RKO (cell line): Measurements from ENCODE around the gene USP48.
"Not testable (repeated sequence)": the region's sequence is repeated elsewhere in the genome, so short reads cannot be mapped to it uniquely, and the experiment has no call there.

Experiments used
- DNase-seq: peaks from one replicate; pipeline ENCODE4 v3.0.0-alpha.2; 2016; ENCODE audit warnings: low spot score

Gene USP48

DNA sequence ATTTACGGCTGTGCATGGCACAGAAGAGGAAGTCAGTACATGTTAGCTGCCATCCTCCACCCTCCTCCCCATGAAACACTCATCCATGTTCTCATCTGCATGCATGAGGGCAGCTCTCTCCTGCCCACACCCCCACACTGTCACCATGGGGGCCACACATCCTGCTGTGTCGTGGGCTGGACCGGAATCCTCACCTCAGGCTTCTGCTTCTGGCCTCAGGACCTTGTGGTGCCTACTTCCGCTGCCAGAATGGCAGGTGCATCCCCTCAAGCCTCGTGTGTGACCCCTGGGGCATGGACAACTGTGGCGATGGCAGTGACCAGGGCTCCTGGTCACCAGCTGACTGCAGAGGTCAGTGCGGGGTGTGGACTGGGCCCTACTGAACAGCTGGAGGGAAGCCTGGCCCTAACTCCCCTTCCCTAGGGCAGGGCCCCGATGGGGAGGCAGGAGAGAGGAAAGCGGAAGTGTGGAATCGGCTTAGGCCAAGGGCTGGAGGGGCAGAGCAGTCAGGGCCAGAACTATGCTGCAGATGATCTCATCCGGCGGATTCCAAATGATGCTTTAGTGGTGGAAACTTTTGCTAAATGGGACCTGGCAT is 32.9 kb upstream of the USP48 start:
- no peak for DNase-seq

DNA sequence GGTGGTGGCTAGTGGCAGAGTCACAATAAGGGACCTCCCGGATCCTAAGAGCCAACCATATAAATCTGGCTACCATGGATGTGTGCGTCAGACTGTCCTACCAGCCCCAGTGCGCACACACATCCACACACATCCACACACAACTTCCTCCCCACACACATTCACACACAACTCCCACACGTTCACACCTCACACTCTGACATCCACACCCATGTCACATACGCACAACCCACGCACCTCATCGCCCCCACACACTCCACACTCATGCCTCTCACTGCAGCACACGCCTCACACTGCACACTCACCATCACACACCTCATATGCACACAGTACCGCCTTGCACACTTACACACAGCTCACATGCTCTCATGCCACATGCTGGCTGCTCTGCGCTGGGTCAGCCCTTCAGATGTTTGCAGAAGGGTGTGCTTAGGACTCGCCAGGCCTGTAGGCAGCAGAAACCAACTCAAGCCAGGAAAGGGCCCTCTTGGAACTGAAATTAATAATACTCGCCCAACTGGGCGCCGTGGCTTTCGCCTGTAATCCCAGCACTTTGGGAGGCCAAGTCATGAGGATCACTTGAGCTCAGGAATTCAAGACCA is 32.1 kb upstream of the USP48 start:
- DNase-seq: no peak

DNA sequence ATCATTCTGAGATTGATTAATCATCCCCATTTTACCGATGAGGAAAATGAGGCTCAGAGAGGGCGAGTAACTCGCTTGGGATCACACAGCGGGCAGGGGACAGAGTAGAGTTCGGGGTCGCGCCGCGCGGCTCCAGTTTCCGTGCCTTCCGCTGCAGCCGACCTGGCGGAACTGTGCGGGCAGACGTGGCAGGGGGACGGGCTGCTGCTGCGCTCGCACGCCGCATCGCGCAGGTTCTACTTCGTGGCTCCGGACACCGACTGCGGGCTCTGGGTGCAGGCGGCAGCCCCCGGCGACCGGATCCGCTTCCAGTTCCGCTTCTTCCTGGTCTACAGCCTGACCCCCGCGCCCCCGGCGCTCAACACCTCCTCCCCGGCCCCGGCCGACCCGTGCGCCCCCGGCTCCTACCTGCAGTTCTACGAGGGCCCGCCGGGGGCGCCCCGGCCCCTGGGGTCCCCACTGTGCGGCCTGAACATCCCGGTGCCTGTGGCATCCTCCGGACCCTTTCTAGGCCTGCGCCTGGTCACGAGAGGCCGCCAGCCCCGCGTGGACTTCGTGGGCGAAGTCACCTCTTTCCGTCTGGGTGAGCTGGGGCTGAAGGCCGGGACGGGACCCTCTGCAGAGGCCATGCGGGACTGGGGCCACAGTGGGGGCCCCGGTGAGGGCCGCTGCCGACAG is 31.4 kb upstream of the USP48 start:
- no peak for DNase-seq

DNA sequence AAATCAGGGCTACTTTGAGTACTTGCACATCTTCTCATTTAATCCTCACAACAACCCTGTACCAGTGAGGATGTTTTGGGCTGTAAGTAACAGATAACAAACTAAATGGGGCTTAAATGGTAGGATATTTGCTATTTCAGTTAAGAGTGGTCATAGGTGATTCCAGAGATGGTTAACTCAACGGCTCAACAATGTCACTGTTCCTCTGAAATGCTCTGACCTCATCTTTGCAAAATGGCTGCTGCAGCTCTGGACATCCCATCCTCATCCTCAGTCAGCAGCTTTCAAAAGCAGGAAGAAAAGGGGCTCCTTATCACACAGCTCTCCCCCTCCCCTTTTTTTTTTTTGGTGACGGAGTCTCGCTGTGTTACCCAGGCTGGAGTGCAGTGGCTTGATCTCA is 30.6 kb upstream of the USP48 start:
- DNase-seq: no peak

DNA sequence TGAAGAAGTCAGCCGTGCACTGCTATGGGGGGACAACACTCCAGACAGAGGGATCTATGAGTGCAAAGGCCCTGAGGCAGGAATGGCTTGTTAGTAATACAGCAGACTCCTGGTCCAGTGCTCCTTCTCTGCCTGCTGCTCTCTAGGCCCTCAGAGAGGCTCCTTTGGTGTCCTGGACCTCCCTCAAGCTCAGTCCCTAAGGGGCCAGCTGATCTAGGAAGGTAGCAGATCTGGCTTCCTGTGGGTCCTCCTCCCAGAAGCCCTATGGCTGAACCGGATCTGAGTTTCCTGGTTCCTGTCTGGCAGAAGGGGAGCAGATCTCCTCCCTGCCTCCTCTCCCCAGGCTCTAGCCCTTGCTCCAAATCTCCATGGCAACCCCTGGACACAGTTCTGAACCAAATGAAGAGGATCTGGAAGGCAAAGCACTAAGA is 28.9 kb upstream of the USP48 start, which contains the start of gene LDLRAD2:
Gene LDLRAD2 (plus strand): TSS at position 391 of the 431 bp plus-strand sequence. CDS start 187 bp downstream, outside the sequence.
- no peak for DNase-seq

DNA sequence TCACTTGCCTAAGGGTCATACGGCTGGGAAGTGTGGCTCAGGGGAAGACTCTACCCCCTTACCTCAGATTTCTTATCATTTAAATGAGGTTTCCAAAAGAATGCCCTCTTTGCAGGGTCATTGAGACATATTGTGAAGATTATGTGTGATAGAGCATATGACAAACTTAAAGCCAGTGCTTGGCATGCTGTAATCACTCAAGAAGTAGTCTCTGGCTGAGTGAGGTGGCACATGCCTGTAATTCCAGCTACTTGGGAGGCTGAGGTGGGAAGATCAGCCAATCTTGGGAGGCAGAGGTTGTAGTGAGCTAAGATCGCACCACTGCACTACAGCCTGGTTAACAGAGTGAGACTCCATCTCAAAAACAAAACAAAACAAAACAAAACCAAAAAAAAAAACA is 21.6 kb upstream of the USP48 start:
- DNase-seq: no peak

DNA sequence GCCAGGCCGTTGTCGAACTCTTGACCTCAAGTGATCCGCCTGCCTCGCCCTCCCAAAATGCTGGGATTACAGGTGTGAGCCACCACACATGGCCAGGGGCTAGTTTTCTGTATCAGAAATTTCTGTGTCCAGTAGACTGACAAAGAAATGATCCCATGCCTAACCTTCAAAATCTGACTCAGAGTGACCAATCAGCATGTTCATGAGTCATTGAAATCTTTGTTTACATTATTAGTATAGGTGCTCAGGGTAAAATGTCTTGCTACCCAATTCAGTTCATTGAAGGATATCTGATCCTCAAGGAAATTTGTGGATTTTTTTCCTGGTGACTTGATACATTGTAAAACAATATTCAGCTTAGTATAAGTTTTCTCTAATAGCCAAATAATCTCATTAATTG is 18.2 kb upstream of the USP48 start:
- DNase-seq: peak; percentile 82

DNA sequence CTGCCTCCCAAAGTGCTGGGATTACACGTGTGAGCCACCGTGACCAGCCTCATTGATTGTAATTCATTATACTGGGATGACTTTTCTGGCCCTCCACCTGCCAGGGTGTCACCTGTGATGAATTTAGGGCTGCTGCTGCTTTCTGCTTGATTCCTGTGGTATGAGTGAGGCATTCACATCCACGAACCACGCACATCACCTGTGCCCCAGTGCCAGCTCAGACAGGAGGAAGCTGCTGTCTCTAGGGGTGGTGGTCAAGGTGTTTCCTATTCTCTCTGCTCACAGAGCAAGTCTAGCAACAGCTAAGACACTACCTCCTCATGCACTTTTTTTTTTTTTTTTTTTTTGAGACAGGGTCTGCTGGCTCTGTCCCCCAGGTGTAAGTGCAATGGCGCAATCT is 16.8 kb upstream of the USP48 start:
- no peak for DNase-seq

DNA sequence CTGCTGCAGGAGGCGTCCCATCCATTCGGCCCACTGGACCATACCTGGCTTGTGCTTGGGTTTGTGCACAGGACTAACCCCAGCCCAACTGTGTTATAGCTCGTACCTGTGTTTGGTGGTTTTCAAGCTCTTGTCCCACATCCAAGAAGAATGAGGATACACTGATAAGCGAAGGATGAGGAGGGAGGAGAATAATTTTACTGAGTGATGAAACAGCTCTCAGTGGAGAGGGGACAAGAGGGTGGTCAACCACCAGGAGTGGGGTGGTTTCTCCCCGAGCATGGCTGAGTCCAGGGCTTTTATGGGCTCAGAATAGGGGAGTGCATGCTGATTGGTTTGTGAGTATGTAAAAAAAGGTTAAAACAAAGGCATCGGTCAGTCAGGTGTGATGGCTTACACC is 12.1 kb upstream of the USP48 start:
- DNase-seq: no peak

DNA sequence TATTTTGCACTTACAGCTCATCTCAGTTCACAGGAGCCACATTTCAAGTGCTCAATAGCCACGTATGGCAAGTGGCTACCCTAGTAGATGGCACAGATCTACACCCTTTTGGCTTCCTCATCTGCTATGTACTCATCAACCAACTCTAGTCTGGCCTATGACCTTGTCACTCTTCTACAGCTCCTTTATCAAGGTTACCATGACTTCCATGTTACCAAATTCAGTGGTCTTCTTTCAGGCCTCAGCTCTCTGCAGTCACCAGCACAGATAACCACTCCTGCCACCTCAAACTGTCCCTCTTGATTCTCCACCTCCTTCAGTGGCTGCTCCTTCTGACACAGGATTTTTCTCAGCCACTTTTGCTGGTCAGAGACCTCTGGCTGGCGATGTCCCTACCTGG is 11.7 kb upstream of the USP48 start:
- DNase-seq: no peak

DNA sequence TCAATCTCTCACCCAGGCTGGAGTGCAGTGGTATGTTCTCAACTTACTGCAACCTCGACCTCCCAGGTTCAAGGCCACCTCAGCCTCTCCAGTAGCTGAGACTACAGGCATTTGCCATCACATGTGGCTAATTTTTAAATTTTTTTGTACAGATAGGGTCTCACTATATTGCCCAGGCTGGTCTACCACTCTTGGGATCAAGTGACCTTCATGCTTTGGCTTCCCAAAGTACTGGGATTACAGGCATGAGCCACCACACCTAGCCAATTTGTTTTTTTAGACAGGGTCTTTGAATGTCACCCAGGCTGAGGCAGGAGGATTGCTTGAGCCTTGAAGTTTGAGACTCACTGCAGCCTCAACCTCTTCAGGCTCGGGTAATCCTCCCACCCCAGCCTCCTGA is 10.2 kb upstream of the USP48 start:
- DNase-seq: no peak

DNA sequence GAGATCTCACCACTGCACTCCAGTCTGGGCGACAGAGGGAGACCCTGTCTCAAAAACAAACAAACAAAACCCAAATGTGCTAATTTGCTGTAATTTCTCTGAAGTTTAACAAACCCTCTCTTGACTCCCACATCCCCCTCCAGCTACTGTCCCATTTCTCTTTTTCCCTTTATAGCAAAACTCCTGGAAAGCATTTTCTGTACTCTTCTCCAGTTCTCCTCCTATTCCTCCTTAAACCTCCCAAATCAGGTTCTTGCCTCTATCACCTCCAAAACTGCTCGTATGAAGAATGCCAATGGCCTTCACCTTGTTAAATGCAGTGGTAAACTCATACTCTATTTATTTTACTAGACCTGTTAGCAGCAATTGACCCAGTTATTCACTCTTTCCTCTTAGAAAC is 3.7 kb upstream of the USP48 start:
- no peak for DNase-seq

DNA sequence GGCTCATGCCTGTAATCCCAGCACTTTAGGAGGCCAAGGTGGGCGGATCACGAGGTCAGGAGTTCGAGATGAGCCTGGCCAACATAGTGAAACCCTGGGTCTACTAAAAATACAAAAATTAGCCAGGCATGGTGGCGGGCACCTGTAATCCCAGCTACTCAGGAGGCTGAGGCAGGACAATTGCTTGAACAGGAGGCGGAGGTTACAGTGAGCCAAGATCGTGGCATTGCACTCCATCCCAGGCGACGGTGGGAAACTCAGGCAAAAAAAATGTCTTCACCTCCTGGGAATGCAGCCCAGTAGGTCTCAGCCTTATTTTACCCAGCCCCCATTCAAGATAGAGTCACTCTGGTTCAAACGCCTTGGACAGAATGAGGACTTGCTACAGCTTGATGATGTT is 2.8 kb upstream of the USP48 start:
- DNase-seq: not testable (repeated sequence)

DNA sequence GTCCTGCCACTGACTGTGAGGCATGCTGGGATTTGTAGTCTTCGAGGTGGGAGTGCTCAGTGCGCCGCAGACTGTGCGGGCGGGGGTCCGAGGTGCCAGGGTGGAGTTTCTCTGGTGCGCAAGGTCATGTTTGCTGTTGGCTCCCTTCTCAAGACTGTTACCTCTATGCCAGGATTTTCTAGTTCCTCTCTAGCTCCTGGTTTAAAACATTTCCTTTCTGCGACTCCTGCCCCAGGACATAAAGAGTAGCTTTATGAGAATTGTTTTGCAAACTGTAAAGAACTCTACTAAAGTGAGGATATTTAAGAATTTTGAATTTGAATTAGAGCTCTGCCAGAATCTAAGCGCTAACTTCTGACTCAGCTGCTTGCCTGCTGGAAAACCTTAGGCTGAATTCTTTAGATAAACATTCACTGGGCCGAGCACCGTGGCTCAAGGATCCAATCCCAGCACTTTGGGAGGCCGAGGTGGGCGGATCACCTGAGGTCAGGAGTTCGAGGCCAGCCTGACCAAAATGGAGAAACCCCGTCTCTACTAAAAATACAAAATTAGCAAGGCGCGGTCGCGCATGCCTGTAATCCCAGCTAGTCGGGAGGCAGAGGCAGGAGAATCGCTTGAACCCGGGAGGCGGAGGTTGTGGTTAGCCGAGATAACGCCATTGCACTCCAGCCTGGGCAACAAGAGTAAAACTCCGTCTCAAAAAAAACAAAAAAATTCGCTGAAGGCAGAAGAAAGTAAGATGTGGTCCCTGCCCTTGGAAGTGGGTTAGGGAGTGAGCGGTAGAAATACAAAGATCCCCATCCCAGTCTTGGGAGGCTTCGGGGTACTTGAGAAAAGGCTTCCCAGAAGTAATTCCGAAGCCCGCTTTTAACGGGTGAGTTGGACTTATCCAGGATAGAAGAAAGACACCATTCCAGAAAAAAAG is 992 bp upstream of the USP48 start:
- peak; percentile 96 for DNase-seq

DNA sequence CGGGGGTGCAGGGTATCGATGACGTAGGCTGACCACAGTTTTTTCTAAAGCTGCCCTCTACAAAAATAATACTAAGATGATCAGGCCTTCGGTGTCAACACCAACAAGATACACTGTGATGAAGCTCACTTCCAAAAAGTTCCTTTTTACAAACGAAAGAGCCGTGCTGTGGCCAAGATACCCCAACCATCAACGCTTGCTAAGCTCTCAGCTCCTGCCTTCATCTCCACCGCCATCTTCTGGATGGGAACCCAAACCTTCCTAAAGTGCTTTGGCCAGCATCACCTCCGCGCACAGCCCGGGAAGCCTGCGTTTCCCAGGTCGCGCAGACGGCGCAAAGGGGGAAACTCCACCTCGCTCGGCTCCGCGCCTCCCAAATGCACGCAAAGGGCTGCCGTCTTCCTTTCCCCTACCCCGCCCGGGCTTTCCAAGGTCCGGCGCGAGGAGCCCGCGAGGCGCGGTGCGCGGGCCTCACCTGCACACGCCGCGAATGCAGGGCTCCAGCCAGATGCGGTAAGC is 541 bp downstream of the USP48 start:
- peak; percentile 65 for DNase-seq

DNA sequence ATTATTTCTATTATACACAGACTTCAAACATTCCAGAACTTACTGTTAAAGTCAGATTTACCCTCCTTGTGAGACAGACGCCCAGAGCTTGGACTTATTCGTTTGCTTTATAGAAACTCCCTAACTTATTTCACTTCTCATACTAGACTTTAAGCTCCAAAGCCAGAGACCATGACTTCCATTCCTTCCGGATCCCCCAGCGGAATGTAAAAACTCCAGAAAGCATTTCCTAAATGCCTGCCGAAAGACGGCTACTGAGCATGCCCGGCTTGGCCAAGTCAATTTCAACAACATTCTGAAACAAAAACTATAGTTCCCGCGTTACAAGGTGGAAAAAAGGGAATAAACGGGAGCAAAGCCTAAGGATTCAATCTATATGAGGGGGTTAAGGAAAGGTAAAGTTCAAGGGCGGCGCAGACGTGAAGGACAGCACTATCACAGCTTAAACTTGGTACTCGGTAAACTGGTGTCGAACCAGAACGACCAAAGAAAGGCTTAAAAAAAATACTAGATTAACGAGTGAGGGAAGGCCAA is 1.1 kb downstream of the USP48 start:
- DNase-seq: peak; percentile 69

DNA sequence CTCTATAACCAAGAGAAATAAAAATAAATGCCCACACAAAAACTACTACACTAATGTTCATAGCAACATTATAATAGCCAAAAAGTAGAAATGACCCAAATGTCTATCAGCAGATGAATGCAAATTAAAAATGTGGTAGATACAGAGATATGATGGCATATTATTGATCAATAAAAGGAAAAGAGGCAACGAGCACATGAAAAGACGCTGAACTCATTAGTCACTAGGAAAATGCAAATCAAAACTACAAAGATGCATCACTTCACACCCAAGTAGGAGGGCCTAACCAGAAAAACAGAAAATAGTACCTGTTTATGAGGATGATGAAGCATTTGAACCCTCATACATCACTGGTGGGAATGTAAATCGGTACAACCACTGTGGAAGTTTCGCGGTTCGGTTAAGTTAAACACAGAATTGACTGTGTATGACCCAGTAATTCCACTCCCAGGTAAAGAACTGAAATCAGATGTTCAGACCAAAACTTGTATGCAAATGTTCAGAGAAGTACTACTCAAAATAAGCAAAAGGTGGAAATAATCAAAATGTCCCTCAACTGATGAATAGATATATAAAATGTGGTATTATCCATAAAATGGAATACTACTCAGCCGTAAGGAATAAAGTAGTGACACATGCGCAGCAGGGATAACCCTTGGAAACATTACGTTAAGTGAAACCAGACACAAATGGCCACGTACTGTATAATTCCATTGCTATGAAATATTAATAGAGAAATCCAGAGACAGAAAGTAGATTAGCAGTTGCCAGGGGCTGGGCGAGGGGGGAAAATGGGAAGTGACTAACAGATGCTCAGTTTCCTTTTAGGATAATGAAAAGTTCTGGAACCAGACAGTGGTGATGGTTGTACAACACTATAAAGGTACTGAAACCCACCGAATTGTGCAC is 3.1 kb downstream of the USP48 start:
- DNase-seq: no peak

DNA sequence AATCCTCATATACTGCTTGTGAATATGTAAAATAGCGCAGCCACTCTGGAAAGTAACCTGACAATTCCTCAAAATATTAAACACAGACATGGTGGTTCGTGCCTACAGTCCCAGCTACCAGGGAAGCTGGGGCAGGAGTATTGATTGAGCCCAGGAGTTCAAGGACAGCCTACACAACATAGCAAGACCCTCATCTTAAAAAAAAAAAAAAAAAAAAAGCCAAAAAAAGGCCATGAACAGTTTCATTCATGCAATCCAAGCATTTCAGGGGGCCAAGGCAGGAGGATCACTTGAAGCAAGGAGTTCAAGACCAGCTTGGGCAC is 4.6 kb downstream of the USP48 start:
- no peak for DNase-seq

DNA sequence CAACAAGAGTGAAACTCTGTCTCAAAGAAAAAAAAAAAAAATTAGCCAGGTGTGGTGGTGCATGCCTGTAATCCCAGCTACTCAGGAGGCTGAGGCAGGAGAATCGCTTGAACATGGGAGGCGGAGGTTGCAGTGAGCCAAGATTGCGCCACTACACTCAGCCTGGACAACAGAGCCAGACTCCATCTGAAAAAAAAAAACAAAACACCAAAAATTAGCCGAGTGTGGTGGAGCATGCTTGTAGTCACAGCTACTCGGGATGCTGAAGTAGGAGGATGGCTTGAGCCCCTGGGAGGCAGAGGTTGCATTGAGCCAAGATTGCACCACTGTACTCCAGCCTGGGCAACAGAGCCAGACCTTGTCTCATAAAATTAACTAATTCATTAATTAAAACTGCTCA is 6.0 kb downstream of the USP48 start:
- DNase-seq: not testable (repeated sequence)

DNA sequence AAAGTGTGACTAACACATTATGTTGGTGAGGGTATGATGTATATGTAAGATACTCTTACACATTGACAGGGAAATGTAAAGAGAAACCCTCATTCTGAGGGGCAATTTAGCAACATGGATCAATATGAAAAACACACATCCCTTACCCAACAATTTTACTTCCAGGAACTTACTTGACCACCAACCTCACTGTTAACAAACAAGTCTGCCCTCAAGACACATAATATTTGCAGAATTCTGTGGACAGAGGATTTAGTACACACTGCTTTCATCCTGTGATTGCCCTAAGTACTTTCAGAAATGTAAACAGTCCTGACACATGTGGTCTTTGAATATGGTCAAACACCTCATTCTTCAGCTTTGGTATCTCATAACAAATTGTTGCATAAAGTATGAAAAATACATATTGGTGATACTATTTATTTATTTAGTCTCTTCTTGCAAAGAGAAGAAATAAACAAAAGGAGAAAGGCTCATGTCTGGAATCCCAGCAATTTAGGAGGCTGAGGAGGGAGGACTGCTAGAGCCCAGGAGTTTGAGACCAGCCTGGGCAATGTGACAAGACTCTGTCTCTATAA is 6.9 kb downstream of the USP48 start:
- DNase-seq: no peak

DNA sequence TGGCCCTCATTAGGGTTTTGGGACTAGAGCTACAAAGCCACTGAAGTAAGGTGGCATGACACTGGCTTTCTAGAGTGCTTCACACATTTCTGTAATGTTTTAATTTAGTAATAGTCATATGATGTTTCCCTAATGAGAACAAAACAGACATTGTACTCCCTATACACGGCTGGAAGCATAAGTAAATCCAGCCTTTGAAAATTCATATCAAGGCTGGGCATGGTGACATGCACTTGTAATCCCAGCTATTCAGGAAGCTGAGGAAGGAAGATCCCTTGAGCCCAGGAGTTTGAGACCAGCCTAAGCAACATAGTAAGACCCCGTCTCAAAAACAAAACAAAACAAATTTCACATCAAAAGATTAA is 7.4 kb downstream of the USP48 start:
- no peak for DNase-seq
